Loucy (cell line): ENCODE results near the gene RRP7A.

Experiments used
- CTCF ChIP-seq: fragments of 200-600 bp; sonication (generic); conservative IDR thresholded peaks from 2 replicates; pipeline ENCODE4 v1.5.1; 2014; ENCODE audit warnings: mild to moderate bottlenecking, antibody characterized with exemption, low read length
- EZH2phosphoT487 ChIP-seq: fragments of 200-600 bp; IDR thresholded peaks from 2 replicates; pipeline ENCODE4 v1.6.1; 2018; ENCODE audit warnings: antibody characterized with exemption, mild to moderate bottlenecking, moderate library complexity, borderline replicate concordance

DNA sequence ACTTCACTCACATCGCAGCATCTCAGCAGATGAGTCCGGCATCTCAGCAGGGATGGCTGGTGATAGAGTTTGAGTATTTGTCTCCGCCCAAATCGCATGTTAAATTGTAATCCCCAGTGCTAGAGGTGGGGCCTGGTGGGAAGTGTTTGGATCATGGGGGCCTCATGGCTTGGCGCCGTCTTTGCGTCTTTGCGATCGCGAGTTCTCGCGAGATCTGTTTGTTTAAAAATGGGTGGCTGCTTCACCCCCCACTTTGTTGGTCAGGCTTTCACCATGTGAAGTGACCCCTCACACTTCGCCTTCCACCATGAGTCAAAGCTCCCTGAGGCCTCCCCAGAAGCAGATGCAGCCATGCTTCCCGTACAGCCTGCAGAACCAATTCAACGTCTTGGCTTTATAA is 3.0 kb upstream of the RRP7A start:
- TF ChIP-seq CTCF (no peak), EZH2phosphoT487 (no peak)
